Measurements from ENCODE around the gene VWA5B1.

GRCh38 chr1:20358761-20359263, 68.1 kb downstream of the VWA5B1 start:
- TF ChIP-seq EZH2 (optimal IDR thresholded peaks at IDR 0.05; ENCODE audit: low read depth, low read length) (no peak), CTCF (IDR thresholded peaks at IDR 0.05; ENCODE audit: low read length) (no peak), EZH2phosphoT487 (IDR thresholded peaks at IDR 0.05; ENCODE audit: low read length) (no peak)
